PC-9 (cell line): ENCODE measurements around the gene C18orf32. TPM values are rescaled to one million over a fixed set of nuclear protein-coding genes. Genes with fewer than 3 reads are reported as not detected.
"Not testable (repeated sequence)": the region's sequence is repeated elsewhere in the genome, so short reads cannot be mapped to it uniquely, and the experiment has no call there.

ENCODE experiments used
- BruUV-seq: library from RNA; stranded (reverse); fragments of 400-500 nt; replicated peaks from 2 replicates; lab custom pipeline; 2021; lab: Mats Ljungman, UMichigan
- CTCF ChIA-PET: fragments of 300-600 bp; sonication (Branson Sonifier 250); formaldehyde crosslinking; loops from one replicate; lab custom pipeline; 2022; ENCODE audit warnings: antibody characterized with exemption; lab: Charles Lee
- POLR2A ChIA-PET: fragments of 300-600 bp; sonication (Branson Sonifier 250); formaldehyde crosslinking; loops from one replicate; lab custom pipeline; 2022; ENCODE audit warnings: antibody characterized with exemption; ENCODE audit not compliant: unreplicated experiment; lab: Charles Lee
- DNase-seq, 2 experiments: peaks; one replicate each; pipeline versions ENCODE4 v3.0.0 to v3.0.0-alpha.2; 2015 to 2022; ENCODE audit warnings: mixed read lengths in 1 of 2
- H2AFZ ChIP-seq: fragments of 200-600 bp; sonication (generic); 2 replicates; pipeline ENCODE4 v1.8.1; 2017; ENCODE audit warnings: antibody characterized with exemption
- H3F3A ChIP-seq: fragments of 200-600 bp; sonication (generic); 2 replicates; pipeline ENCODE4 v1.8.1; 2017; ENCODE audit warnings: antibody characterized with exemption, mild to moderate bottlenecking, low read depth; ENCODE audit not compliant: insufficient read depth
- H3K27ac ChIP-seq: fragments of 200-600 bp; sonication (generic); 2 replicates; pipeline ENCODE4 v1.6.1; 2016; ENCODE audit warnings: mixed run types
- H3K27me3 ChIP-seq: fragments of 200-600 bp; sonication (generic); 2 replicates; pipeline ENCODE4 v1.6.1; 2016; ENCODE audit warnings: low read depth, mixed run types; ENCODE audit not compliant: insufficient read depth
- H3K36me3 ChIP-seq: fragments of 200-600 bp; sonication (generic); 2 replicates; pipeline ENCODE4 v1.6.1; 2016; ENCODE audit warnings: low read depth, mixed run types
- H3K4me1 ChIP-seq: fragments of 200-600 bp; sonication (generic); replicated peaks from 2 replicates; pipeline ENCODE4 v1.6.1; 2016; ENCODE audit warnings: mixed run types; ENCODE audit not compliant: insufficient read depth
- H3K4me2 ChIP-seq: fragments of 200-600 bp; sonication (generic); 2 replicates; pipeline ENCODE4 v1.6.1; 2017; ENCODE audit warnings: mixed run types
- H3K4me3 ChIP-seq: fragments of 200-600 bp; sonication (generic); 2 replicates; pipeline ENCODE4 v1.6.1; 2016; ENCODE audit warnings: mixed run types
- H3K79me2 ChIP-seq: fragments of 200-600 bp; sonication (generic); 2 replicates; pipeline ENCODE4 v1.6.1; 2017; ENCODE audit warnings: low read depth, mixed run types
- H3K9me2 ChIP-seq: fragments of 200-600 bp; sonication (generic); 2 replicates; pipeline ENCODE4 v1.8.1; 2017; ENCODE audit warnings: mild to moderate bottlenecking; ENCODE audit not compliant: insufficient read depth
- H3K9me3 ChIP-seq: fragments of 200-600 bp; sonication (generic); 2 replicates; pipeline ENCODE4 v1.8.1; 2016; ENCODE audit warnings: low read depth; ENCODE audit not compliant: insufficient read depth
- H4K20me1 ChIP-seq: fragments of 200-600 bp; sonication (generic); 2 replicates; pipeline ENCODE4 v1.8.1; 2017; ENCODE audit not compliant: insufficient read depth
- EZH2 ChIP-seq: fragments of 200-600 bp; sonication (generic); IDR thresholded peaks from 2 replicates; pipeline ENCODE4 v1.8.0; 2017; ENCODE audit warnings: antibody characterized with exemption, low read depth
- intact Hi-C: fragments of 100-400 bp; cut with micrococcal nuclease; formaldehyde crosslinking; loops from one replicate; pipeline ENCODE4 v1.10.0; 2022; ENCODE audit not compliant: unreplicated experiment
- total RNA-seq: library from RNA; stranded (reverse); gene quantifications from 2 replicates; pipeline ENCODE4 v1.2.3, GENCODE V29; 2021
- TF ChIP-seq, protein P1 (sequence below): fragments of 200-600 bp; sonication (generic); conservative IDR thresholded peaks from 2 replicates; pipeline ENCODE4 v1.6.1; 2017; ENCODE audit warnings: mixed run types, antibody characterized with exemption, mild to moderate bottlenecking, moderate library complexity

The C18orf32 gene
- total RNA-seq, 1 experiment from 2014 or later, result 19.2 TPM

DNA sequence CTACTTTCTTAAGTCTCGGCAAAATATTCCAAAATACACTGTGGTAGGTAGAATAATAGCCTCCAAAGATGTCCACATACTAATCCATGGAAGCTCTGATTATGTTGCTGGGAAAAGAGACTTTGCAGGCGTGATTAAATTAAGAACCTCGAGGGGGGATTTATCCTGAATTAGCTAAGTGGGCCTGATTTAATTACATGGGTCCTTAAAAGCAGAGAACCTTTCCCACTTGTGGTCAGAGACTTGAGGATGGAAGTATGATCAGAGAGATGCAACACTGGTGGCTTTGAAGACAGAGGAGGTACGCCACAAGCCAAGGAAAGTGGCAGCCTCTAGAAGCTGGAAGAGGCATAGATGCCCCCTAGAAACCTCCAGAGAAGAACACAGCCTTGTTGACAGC, 29.4 kb downstream of the C18orf32 start:
- intact Hi-C loops, result no loop called here
- no peak overlapping the region for H2AFZ ChIP-seq
- peaks cover 11% of the 10 kb centered on the region; the same call in 1 of the 2 replicates for H3K36me3 ChIP-seq
- no peak overlapping the region for H3K4me3 ChIP-seq
- peaks cover 10% of the 10 kb centered on the region for H3K4me1 ChIP-seq
- DNase-seq, result no peak
- no peaks in the 10 kb centered on the region; the same call in 1 of the 2 replicates for H3F3A ChIP-seq
- POLR2A ChIA-PET, result no interaction called here
- H3K79me2 ChIP-seq, result peaks cover 63% of the 10 kb centered on the region
- no peaks in the 10 kb centered on the region for H3K9me3 ChIP-seq
- TF ChIP-seq EZH2, result no peak
- H4K20me1 ChIP-seq, result no peaks in the 10 kb centered on the region
- H3K4me2 ChIP-seq, result no peak overlapping the region
- no peak overlapping the region for H3K27ac ChIP-seq
- H3K9me2 ChIP-seq, result no peaks in the 10 kb centered on the region
- CTCF ChIA-PET, result interaction anchor here (0.6 kb wide), 1 partner anchor 760 kb away, joined by 3 read pairs; no protein-coding TSS in a partner anchor
- no TSS peak for BruUV-seq
- H3K27me3 ChIP-seq, result no peaks in the 10 kb centered on the region

DNA sequence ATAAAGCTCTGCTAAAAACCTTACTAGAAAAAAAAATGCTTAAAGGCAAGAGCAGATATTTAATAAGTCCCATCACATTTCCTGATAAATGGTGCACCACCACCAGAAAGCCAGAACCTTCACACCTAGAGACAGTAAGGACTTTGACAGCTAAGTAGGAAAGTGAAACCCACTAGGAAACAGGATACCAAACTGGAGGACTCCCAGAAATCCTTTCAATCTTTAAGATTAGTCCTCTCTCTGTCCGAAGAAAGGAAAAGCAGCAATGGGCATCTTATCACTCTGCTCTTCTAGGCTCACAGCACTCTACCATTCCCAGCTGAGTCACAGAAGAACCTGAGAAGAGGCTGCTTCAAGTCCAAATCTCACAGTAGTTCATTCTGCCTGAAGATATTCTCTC, 30.2 kb downstream of the C18orf32 start:
- H3K79me2 ChIP-seq, result peaks cover 63% of the 10 kb centered on the region
- CTCF ChIA-PET, result no interaction called here
- TF ChIP-seq, protein P1, sequence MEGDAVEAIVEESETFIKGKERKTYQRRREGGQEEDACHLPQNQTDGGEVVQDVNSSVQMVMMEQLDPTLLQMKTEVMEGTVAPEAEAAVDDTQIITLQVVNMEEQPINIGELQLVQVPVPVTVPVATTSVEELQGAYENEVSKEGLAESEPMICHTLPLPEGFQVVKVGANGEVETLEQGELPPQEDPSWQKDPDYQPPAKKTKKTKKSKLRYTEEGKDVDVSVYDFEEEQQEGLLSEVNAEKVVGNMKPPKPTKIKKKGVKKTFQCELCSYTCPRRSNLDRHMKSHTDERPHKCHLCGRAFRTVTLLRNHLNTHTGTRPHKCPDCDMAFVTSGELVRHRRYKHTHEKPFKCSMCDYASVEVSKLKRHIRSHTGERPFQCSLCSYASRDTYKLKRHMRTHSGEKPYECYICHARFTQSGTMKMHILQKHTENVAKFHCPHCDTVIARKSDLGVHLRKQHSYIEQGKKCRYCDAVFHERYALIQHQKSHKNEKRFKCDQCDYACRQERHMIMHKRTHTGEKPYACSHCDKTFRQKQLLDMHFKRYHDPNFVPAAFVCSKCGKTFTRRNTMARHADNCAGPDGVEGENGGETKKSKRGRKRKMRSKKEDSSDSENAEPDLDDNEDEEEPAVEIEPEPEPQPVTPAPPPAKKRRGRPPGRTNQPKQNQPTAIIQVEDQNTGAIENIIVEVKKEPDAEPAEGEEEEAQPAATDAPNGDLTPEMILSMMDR, result no peak
- TF ChIP-seq EZH2, result no peak

DNA sequence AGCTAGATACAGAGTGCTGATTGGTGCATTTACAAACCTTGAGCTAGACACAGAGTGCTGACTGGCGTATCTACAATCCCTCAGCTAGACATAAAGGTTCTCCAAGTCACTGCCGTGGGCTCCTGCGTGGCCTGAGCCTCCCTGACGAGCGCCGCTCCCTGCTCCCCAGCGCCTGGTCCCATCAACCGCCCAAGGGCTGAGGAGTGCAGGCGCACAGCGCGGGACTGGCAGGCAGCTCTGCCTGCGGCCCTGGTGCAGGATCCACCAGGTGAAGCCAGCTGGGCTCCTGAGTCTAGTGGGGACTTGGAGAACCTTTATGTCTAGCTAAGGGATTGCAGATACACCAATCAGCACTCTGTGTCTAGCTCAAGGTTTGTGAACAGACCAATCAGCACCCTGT, 34.5 kb downstream of the C18orf32 start:
- peaks cover 38% of the 10 kb centered on the region; the same call in 1 of the 2 replicates for H3K79me2 ChIP-seq
- H3K9me2 ChIP-seq, CTCF ChIA-PET, intact Hi-C loops, H3K9me3 ChIP-seq, POLR2A ChIA-PET, H3K4me2 ChIP-seq, H3K27ac ChIP-seq, DNase-seq, H3F3A ChIP-seq, H3K4me1 ChIP-seq, H3K27me3 ChIP-seq, BruUV-seq, H4K20me1 ChIP-seq, H2AFZ ChIP-seq, H3K4me3 ChIP-seq: not testable (repeated sequence)
- peaks cover 11% of the 10 kb centered on the region; the same call in 1 of the 2 replicates for H3K36me3 ChIP-seq

More for the DNA sequence above, 30.2 kb downstream of the C18orf32 start:
- POLR2A ChIA-PET, result no interaction called here
- BruUV-seq, result no TSS peak
- no peaks in the 10 kb centered on the region for H3K9me3 ChIP-seq
- no peak overlapping the region for H2AFZ ChIP-seq
- no peak overlapping the region for H3K27ac ChIP-seq
- H3K4me3 ChIP-seq, result no peak overlapping the region
- no peaks in the 10 kb centered on the region for H3K9me2 ChIP-seq
- no peak overlapping the region for H3K4me2 ChIP-seq
- no peaks in the 10 kb centered on the region for H4K20me1 ChIP-seq
- DNase-seq, result no peak
- intact Hi-C loops, result no loop called here
- peaks cover 10% of the 10 kb centered on the region for H3K4me1 ChIP-seq
- peaks cover 11% of the 10 kb centered on the region; the same call in 1 of the 2 replicates for H3K36me3 ChIP-seq
- H3F3A ChIP-seq, result no peaks in the 10 kb centered on the region; the same call in 1 of the 2 replicates
- H3K27me3 ChIP-seq, result no peaks in the 10 kb centered on the region

DNA sequence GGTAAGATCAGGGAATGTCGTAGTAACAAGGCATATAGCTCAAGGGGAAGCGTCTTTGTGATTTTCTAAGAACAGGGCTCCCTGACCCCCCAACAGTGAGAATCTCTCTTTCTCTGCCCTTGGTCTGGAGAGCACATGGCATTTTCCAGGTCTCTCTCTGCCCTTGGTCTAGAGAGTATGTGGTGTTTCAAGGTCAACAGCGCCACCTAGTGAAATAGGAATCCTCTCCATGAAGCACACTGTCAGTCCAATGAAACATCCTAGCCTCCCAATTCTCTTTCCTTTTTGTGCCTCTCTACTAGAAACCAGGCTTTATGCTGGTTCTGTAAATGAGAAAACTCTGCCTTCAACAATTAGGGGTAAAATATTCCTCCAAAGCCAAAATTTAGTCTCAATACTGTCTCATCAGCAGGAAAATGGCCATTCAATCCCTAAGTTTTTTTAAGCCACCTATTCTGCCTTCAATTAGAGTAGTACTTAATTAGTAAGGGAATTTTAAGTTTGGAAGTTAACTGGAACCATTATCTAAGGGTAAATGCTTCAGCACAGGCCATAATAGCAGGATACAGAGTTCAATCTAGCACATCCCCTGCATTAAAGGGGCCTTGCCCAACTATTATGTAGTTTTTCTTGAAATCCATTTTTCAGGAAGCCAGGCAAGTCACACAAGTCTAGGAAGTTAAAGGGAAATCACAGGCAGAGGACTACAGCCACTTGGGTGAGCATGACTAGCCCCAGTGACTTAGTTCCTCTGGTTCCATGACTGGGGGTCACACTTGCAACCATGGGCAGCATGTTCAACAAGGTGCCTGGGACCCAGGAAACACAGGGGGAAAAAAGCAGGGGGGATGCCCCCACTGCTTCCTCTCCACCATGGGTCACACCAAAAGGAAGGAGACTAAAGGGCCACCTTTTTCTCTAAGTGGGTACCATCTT, 39.0 kb downstream of the C18orf32 start:
- ChIA-PET POLR2A (no interaction called here), CTCF (interaction anchor here (0.6 to 0.7 kb wide), 2 partner anchors 16 to 530 kb away, joined by 3 to 6 read pairs; no protein-coding TSS in a partner anchor)
- Histone ChIP-seq H3K27me3 (no peaks in the 10 kb centered on the region), H4K20me1 (no peaks in the 10 kb centered on the region; the same call in 1 of the 2 replicates), H3K4me1 (no peaks in the 10 kb centered on the region), H3K9me3 (peaks cover 8% of the 10 kb centered on the region), H3K36me3 (peaks cover 3% of the 10 kb centered on the region; the same call in 1 of the 2 replicates), H3K27ac (no peak overlapping the region), H3K4me3 (no peak overlapping the region), H3K9me2 (no peaks in the 10 kb centered on the region), H3K4me2 (no peak overlapping the region), H3F3A (0 out of 2 replicates have a peak, but pooled peaks cover 3% of the 10 kb centered on the region), H3K79me2 (peaks cover 8% of the 10 kb centered on the region; the same call in 1 of the 2 replicates), H2AFZ (no peak overlapping the region)
- TF ChIP-seq, protein P1, result peak; percentile 79
- TF ChIP-seq EZH2, result no peak
- intact Hi-C loops, result loop anchor here (1.0 to 10.0 kb wide), 2 partner anchors 772 to 1413 kb away; no protein-coding TSS in a partner anchor
- peak; percentile 12 to 49 for DNase-seq
- BruUV-seq, result no TSS peak
